ENCODE measurements around the gene DEFB124.
"Not testable (repeated sequence)": the region's sequence is repeated elsewhere in the genome, so short reads cannot be mapped to it uniquely, and the experiment has no call there.

The DEFB124 gene

GRCh38 chr20:31473331-31474096 is 1.4 kb downstream of the DEFB124 start:
- DNase-seq (ENCODE audit: insufficient read length, low spot score) (no peak), FAIRE-seq (no peak)
- TF ChIP-seq POLR2A (IDR thresholded peaks at IDR 0.05; ENCODE audit: low read depth, low read length): no peak

GRCh38 chr20:31472395-31473330 is 2.3 kb downstream of the DEFB124 start:
- TF ChIP-seq POLR2A (IDR thresholded peaks at IDR 0.05; ENCODE audit: low read depth, low read length): no peak
- DNase-seq (ENCODE audit: insufficient read length, low spot score) (no peak), FAIRE-seq (no peak)

- FAIRE-seq; DNase-seq (ENCODE audit: insufficient read length, low spot score): not testable (repeated sequence)
These were observed 4.0 kb downstream of the DEFB124 start for GRCh38 chr20:31470946-31471345.

DNA sequence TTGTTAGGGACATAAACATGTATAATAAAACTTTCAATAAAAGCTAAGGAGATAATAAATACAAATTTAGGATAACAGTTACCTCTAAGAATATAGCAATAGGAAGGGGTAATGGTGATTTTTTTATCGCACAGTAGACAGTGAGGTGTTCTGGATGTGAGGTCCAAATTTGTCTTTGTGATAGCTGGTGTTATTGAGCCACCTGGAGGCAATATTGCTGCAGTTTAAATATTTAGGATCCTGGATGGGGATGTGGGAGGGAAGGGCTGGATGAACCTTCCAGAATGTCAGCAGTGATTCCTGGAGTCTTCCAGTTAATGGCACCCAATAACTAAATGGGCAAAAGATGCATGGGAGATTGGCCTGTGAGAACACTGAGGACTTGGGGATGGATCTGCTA is 20.6 kb downstream of the DEFB124 start:
- DNase-seq (ENCODE audit: insufficient read length, low spot score) (no peak), FAIRE-seq (no peak)
- no peak for TF ChIP-seq POLR2A (IDR thresholded peaks at IDR 0.05; ENCODE audit: low read depth, low read length)

- DNase-seq (ENCODE audit: insufficient read length, low spot score): no peak
- no peak for TF ChIP-seq POLR2A (IDR thresholded peaks at IDR 0.05; ENCODE audit: low read depth, low read length)
- FAIRE-seq: no peak
These were observed 22.4 kb downstream of the DEFB124 start for GRCh38 chr20:31452575-31452974.

- no peak for FAIRE-seq
These were observed 25.2 kb downstream of the DEFB124 start for GRCh38 chr20:31449511-31450414.

GRCh38 chr20:31446084-31446819 is 28.7 kb downstream of the DEFB124 start:
- FAIRE-seq: no peak
- TF ChIP-seq POLR2A (IDR thresholded peaks at IDR 0.05; ENCODE audit: low read depth, low read length): no peak
- no peak for DNase-seq (ENCODE audit: insufficient read length, low spot score)

More at GRCh38 chr20:31449511-31450414, 25.2 kb downstream of the DEFB124 start:
- no peak for DNase-seq (ENCODE audit: insufficient read length, low spot score)
- TF ChIP-seq POLR2A (IDR thresholded peaks at IDR 0.05; ENCODE audit: low read depth, low read length): no peak

DNA sequence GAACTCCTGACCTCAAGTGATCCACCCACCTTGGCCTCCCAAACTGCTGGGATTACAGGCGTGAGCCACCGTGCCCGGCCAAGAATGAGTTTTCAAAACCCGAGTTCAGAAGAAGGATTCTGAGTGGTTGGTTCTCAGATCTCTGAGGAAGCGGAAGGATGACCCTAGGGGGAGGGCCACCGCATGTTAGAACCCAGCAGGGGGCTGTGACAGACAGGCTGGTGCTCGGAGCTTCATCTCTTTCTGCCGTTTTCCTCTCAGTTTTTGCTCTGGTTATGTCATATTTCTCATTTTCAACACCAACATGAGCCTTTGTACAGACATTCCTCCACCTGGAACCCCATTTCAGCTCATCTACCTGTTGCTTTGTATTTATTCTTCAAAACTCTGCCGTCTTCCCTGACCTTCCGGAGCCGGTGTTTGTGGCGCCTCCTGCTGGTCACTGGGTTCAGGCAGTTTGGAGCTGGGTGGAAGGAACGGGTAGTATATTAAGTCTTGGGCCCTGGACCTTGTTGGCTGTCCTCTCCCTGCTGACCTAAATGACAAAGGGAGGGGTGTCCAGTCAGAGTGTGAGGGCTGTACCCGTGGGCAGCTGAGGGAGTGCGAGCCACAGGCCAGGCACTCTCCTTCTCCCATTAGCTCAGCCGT is 34.8 kb downstream of the DEFB124 start, which contains the start of gene DEFB123:
Gene DEFB123, plus strand, starts transcription at position 621 of the 648 bp plus-strand sequence. CDS start 67 bp downstream, outside the sequence.
- FAIRE-seq: no peak
- DNase-seq (ENCODE audit: insufficient read length, low spot score): no peak
- TF ChIP-seq POLR2A (IDR thresholded peaks at IDR 0.05; ENCODE audit: low read depth, low read length): no peak

- no peak for DNase-seq (ENCODE audit: insufficient read length, low spot score)
- TF ChIP-seq POLR2A (IDR thresholded peaks at IDR 0.05; ENCODE audit: low read depth, low read length): no peak
- FAIRE-seq: no peak
These were observed 44.3 kb downstream of the DEFB124 start for GRCh38 chr20:31430568-31431115.

DNA sequence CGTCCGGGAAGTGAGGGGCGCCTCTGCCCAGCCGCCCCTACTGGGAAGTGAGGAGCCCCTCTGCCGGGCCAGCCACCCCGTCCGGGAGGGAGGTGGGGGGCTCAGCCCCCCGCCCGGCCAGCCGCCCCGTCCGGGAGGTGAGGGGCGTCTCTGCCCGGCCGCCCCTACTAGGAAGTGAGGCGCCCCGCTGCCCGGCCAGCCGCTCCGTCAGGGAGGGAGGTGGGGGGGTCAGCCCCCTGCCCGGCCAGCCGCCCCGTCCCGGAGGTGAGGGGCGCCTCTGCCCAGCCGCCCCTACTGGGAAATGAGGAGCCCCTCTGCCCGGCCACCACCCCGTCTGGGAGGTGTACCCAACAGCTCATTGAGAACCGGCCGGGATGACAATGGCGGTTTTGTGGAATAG is 47.4 kb downstream of the DEFB124 start:
- not testable (repeated sequence) for DNase-seq (ENCODE audit: insufficient read length, low spot score); FAIRE-seq

DNA sequence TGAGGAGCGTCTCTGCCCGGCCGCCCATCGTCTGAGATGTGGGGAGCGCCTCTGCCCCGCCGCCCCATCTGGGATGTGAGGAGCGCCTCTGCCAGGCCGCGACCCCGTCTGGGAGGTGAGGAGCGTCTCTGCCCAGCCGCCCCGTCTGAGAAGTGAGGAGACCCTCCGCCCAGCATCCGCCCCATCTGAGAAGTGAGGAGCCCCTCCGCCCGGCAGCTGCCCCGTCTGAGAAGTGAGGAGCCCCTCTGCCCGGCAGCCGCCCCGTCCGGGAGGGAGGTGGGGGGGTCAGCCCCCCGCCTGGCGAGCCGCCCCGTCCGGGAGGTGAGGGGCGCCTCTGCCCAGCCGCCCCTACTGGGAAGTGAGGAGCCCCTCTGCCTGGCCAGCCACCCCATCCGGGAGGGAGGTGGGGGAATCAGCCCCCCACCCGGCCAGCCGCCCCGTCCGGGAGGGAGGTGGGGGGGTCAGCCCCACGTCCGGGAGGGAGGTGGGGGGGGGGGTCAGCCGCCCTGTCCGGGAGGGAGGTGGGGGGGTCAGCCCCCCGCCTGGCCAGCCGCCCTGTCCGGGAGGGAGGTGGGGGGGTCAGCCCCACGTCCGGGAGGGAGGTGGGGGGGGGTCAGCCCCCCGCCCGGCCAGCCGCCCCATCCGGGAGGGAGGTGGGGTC is 47.9 kb downstream of the DEFB124 start:
- DNase-seq (ENCODE audit: insufficient read length, low spot score); FAIRE-seq: not testable (repeated sequence)

- FAIRE-seq (no peak), DNase-seq (ENCODE audit: insufficient read length, low spot score) (no peak)
- TF ChIP-seq POLR2A (IDR thresholded peaks at IDR 0.05; ENCODE audit: low read depth, low read length): no peak
These were observed 49.1 kb downstream of the DEFB124 start for GRCh38 chr20:31425797-31426196.
